IPS-11a (cell line): Measurements from ENCODE around the gene CDR2.

Experiments used
- H3K4me3 ChIP-seq: one replicate; pipeline ENCODE4 v1.5.1; 2013; ENCODE audit warnings: low read depth, low read length, control low read depth

Gene CDR2

DNA sequence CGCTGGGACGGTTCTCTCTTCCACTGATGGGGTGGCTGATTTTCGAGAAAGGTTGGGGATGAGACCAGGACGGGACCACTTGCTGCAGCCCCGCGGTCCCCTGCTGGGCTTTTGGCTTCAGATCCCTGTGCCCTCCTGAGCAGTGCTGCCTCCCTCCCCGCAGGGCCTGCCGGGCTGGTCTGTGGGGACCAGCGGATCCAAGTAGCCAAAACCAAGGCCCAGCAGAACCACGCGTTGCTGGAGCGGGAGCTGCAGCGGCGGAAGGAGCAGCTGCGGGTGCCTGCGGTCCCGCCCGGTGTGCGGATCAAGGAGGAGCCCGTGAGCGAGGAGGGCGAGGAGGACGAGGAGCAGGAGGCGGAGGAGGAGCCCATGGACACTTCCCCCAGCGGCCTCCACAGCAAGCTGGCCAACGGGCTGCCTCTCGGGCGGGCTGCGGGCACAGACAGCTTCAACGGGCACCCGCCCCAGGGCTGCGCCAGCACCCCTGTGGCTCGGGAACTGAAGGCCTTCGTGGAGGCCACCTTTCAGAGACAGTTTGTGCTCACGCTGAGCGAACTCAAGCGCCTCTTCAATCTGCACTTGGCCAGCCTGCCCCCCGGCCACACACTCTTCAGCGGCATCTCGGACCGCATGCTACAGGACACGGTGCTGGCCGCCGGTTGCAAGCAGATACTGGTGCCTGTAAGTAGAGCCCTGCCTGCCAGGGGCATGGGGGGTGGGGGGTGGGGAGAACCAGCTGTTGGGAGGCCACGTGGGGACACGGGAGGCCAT lies 48.6 kb downstream of the CDR2 start:
- H3K4me3 ChIP-seq = no peak overlapping the region

DNA sequence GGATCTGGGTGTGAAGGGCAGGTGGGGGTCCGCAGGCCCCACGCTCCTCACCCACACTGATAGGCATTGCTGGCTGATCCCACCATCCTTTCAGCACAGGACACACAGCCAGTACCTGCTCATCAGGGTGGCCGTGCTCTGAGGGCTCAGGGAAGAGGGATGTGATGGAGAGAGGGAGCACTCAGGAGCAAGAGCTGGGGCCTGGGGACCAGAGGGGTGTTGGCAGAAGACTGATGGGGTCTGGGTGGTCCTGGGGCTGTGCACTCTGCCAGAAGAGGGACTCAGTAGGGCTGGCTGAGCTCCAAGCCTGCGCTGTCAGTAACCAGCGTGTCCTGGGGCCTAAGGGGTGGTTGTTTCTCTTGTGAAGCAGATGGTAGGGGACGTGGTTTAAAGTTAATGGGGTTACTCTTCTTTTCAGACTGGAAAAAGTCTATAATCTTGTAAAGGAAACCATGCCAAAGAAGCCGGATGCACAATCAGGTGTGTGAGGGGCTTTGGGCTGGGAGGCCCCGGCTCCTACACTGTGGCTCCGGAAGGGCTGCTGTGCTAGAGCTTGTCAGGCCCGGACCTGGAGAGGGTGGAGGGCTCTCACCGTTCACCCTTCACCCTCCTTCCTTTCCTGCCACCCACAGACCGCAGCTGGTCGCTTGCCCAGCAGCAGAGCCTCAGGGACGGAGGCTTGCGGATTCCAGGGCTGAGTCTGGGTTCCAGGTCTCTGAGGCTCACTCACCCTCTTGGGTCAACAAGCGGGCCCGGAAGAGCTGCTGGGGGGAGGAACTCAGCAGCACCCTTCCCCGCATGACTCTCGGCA lies 49.4 kb downstream of the CDR2 start:
- H3K4me3 ChIP-seq = no peak overlapping the region

DNA sequence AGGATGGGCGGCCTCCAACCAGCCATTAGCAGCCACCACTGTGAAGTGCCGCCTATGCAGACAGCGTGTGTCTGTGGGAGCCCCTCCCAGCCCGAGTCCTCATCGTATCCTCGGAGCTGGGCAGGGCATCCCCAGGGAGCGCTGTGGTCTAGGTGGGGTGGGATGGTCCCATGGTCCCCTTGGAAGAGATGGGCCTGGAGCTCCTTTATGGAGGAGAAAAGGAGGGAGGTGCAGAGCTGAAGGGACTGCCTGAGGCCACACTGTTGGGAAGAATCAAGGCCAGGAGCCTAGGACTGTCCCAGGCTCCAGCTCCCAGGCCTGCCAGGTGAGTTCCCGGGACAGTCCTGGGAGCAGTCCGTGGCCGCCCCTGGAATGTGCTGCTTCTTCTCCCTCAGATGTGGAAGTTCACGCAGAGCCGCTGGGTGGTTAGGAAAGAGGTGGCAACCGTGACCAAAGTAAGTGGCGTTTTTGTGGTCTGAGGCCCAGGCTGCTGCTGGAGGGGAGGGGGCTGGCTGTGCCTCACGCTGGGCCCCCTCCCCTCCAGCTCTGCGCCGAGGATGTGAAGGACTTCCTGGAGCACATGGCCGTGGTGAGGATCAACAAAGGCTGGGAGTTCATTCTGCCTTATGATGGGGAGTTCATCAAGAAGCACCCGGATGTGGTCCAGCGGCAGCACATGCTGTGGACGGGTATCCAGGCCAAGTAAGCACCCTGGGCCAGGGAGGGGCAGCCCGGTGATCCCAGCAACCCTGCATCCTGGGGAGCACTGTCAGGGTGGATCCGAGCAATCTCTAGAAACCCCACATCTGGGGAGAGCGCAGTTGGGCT lies 50.2 kb downstream of the CDR2 start:
- no peak overlapping the region for H3K4me3 ChIP-seq

DNA sequence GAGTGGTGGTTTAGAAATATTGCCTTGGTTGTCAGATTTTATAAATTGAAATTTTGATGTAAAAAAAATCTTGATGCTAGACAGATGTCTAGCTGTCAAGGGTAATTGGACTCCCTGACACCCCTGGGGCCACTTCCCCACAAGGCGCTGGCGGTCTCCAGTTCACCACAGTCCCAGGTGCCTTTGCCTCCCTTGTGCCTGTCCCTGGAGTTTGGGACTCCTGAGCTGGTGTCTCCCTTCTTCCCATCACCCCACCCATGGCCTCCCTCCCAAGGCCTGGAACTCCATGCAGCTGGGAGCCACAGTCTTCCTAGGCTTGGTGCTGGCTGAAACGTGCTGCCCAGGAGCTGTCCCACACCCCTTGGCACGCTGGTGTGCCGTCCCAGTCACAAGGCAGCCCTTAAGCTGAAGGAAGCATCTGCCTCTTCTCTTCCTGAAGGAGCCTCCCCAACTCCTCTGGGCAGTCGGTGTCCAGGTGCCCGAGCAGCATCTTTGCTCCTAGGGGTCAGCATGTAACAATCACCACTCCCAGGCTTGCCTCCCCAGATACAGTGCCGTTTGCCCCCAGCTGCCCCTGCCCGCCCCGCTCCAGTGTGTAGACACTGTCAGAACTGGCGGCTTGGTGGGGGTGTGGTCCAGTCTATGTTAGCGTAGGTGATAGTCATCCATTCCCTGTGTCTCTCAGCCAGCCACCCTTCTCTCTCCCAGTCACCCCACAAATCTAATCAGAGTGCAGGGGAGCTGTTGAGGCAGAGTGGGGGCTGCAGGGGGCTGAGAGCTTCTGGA lies 51.1 kb downstream of the CDR2 start:
- H3K4me3 ChIP-seq = no peak overlapping the region

DNA sequence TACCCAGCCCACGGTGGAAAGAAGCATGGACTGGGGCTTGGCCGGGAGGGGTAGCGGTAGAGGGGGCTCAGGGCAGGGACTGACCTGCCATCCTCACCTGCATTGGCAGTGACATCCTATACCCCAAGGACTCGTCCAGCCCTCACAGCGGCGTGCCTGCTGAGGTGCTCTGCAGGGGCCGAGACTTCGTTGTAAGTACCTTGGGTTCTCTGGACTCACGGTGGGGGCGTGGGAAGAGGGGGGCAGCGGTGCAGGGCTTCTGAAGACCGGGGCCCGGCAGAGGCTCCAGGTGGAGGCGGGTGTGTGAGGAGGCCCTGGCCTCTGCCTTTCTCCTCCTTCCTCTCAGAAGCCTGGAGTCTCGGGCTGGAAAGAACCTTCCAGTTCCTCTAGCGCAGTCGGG lies 51.7 kb downstream of the CDR2 start:
- no peak overlapping the region for H3K4me3 ChIP-seq

DNA sequence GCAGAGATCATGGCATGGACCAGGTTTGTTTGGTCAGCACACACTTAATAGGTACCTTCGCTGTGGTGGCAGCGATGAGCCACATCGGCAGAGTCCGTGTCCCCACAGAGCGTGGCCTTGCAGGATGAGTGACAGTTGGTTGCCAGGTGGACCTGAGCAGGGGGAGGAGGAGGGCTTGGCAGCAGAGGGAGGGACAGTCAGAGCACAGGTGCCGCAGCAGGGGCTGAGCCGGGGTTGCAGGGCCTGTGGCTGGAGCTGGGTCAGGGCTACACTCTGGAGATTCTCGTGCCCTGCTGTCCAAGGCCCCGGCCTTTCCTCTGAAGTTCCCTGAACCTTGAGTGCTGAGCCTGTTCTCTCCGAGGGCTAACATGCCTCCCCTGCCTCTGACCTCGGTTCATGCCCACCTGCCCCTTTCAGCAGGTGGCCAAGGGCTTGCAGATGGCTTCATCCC lies 52.4 kb downstream of the CDR2 start:
- no peak overlapping the region for H3K4me3 ChIP-seq

DNA sequence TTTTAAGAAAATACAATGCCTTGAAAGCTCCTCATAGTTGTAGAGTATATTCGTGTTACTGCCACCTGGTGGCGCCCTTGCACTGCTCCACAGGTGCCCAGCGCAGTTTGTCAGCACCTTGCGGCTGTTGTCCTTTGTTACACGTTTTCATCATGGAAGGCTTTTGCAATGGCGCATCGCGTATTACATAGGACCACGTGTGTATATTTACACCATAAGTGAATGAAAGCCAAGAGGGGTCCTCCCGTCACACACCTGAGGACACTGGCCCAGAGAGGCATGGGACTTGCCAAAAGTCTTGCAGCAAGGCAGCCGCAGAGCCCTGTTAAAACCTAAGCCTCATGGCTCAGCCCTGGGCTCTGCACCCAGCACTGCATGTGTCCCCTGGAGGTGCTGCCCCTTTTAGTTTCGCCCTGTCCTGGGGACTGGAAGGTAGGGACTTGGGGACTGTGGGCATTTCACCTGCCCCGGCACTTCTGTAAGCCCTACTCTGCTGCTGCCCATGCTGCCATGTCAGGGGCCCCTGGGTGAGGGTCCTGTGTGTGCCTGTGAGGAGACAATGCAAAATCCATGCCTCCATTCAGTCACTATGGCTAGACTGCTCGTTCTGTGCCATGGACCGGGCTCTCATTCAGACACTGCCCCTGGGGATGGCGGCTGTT lies 52.9 kb downstream of the CDR2 start:
- H3K4me3 ChIP-seq = no peak overlapping the region

DNA sequence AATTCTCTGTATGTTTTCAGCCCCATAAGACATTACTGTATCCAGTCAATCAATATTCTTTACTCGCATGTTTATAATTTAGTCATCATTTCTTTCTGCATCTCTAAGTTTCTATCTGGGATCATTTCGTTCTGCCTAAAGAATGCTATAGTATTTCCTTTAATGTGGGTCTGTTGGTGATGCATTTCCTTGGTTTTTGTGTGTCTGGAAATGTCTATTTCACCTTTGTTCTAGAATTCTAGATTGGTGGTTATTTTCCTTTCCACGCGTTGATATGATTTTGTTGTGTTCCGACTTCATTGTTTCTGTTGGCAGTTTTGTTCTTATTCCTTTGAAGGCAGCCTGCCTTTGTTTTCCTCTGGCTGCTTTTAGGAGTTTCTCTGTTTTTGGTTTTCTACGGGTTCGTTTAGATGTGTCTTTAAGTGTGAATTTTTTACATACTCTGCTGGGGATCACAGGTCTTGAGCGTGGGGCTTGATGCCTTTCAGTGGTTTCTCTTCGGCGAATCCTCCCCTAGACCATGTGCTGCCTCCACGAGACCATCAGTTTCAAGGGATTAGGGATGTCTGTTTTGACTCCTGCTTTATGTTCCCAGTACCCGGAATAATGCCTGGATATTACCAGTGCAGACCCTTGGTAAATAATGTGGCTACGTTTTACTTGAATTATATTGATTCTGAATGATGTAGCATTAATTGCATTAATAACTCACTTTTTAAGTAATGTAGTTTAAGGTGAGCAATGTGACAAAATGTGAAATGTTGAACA lies 53.7 kb downstream of the CDR2 start:
- no peak overlapping the region for H3K4me3 ChIP-seq

DNA sequence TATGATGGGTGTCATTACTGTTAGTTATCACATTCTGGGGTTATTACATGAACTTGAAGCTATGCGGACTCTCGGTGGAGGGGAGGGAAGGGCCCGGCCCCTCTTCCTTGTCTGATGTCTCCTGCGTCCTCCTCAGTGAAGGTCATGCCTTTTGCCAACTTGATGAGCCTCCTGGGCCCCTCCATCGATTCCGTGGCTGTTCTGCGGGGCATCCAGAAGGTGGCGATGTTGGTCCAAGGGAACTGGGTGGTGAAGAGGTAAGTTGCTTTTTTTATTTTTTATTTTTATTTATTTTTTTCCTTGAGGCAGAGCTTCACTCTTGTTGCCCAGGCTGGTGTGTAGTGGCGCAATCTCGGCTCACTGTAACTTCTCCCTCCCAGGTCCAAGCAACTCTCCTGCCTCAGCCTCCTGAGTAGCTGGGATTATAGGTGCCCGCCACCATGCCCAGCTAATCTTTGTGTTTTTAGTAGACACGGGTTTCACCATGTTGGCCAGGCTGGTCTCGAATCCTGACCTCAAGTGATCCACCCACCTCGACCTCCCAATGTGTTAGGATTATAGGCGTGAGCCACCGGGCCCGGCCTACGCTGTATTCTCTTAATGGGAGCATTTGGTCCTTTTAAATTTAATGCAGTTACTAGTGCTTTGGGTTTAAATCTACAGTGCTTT lies 55.6 kb downstream of the CDR2 start:
- H3K4me3 ChIP-seq = no peak overlapping the region

DNA sequence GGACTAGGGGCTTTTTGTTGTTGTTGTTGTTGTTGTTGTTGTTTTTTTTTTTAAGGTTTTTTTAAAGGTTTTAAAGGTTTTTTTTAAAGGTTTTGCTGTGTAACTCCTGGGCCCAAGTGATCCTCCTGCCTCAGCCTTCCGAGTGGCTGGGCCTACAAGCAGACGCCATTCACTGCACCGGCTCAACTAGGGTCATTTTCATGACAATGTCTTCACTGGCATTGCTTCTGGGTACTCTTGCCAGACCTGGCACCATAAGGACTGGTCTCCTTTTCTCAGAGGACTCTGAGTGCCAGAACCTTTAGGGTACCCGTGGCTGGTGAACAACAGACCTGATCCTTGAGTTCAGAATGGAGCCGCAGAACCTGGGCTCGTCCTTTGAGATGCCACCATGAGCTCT lies 56.8 kb downstream of the CDR2 start:
- no peak overlapping the region for H3K4me3 ChIP-seq

DNA sequence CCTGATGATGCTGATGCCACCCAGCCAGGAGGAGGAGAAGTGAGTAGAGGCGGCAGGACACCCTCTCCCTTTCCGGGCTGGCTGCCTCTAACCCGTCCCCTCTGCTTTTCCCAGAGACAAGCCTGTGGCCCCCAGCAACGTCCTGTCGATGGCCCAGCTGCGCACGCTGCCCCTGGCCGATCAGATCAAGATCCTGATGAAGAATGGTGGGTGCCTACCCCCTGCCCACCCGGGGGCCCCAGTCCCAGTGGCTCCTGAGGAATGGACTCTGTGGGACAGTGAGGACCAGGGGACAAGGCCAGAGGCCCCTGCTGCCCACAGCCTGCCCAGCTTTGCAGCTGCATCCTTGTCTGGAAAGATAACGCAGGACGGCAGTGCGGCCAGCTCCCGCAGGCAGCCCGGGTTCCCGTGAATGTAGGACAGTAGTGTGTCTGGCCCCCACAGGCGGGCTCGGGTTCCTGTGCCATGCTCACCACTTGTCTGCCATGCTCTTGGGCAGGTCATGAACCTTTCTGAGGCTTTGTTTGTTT lies 57.4 kb downstream of the CDR2 start:
- no peak overlapping the region for H3K4me3 ChIP-seq

DNA sequence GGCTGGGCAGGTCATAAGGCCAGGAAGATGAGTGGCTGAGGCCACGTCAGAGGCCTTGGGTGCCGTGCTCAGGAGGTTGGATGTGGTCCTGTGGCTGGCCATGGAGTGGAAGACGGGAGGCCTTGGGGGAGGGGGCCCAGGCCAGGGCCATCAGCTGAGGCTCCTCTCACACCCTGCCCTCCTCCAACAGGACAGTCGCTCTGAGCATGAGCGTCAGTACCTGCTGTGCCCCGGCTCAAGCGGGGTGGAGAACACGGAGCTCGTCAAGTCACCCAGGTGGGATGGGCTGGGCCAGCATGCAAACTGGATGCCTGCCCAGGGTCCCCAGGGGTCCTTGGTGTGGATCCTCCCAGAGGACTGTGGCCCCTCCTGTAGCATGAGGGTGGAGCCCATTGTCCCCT lies 58.0 kb downstream of the CDR2 start:
- H3K4me3 ChIP-seq = no peak overlapping the region

DNA sequence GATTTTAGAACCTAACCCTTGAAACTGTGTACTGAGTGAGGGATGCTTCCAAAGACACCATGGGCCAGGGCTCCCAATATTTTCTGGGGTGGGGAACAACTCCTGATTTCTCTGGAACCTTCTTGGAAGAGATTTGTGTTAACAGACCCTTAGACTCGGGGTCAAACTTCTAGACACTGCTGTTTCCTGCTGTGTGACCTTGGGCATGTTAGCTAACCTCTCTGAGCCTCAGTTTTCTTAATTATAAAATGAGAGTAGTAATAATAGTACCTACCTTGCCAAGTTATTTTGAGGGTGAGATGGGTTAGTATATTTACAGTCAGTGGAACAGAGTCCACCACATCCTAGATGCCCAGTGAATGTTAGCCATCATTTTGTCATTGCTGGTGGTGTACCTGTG lies 58.4 kb downstream of the CDR2 start:
- no peak overlapping the region for H3K4me3 ChIP-seq

DNA sequence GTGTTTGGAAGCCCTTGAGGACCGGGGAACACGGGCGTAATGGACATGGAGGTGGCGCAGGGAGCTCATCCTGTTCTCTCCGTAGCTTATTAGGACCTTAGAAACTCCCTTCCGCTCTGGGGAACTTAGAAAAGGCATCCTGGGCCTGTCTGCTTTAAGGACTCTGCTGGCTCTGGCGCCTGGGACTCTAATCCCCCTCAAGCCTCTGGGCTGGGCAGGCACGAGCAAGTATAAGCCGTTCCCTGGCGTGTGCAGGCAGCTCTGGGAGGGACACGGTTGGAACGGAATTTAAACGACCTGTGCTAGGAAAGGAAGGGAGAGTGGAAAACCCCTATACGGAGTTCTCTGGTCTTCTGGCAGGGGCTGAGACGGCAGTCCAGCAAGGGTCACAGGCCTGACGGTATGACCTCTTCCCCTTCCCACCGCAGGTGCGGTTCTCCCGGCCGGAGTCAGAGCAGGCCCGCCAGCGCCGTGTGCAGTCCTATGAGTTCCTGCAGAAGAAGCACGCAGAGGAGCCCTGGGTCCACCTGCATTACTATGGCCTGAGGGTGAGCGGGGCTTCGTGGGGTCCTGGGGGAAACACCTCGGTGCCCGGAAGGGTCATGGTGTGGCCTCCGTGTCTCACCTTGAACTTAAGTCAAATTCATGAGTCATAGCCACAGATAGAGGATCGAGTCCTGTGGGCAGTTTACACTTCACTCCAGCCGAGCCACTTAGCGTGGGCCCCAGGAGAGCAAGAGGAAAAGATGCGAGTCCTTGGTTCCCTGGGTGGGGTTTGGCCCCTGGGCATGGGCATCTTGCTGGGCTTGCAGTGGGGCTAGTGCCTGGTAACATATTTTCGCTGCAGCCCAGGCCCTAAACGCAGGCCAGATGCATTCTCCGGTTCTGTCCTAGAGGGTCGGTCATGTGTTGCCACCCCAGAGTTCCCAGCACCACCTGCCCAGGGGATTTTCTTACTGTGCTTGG lies 59.5 kb downstream of the CDR2 start:
- H3K4me3 ChIP-seq = no peak overlapping the region

DNA sequence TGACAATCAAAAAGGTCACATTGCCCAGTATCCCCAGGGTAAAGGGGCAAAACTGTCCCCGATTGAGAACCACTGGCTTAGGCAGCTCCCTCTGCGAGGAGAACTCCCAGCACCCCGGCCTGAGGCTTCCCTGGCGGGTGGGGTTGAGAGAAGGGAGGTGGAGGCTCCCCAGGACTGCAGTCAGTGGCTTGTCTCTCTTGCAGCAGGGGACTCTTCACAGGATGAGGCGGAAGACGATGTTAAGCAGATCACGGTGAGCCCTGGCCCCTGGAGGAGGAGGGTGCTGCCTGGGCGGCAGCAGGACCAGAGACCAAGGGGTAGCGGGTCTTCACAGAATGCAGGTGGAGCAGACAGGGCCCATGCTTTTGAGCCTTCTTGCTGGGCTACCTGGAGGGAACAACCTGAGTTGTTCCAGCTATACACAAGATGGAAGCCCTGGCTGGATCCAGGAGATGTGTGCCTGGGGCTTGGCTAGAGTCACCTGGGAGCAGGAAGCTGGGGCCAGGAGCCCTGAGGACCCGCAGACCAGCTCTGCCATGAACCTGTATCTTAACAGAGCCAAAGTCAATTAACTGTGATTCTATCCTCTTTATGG lies 60.4 kb downstream of the CDR2 start:
- H3K4me3 ChIP-seq = no peak overlapping the region

DNA sequence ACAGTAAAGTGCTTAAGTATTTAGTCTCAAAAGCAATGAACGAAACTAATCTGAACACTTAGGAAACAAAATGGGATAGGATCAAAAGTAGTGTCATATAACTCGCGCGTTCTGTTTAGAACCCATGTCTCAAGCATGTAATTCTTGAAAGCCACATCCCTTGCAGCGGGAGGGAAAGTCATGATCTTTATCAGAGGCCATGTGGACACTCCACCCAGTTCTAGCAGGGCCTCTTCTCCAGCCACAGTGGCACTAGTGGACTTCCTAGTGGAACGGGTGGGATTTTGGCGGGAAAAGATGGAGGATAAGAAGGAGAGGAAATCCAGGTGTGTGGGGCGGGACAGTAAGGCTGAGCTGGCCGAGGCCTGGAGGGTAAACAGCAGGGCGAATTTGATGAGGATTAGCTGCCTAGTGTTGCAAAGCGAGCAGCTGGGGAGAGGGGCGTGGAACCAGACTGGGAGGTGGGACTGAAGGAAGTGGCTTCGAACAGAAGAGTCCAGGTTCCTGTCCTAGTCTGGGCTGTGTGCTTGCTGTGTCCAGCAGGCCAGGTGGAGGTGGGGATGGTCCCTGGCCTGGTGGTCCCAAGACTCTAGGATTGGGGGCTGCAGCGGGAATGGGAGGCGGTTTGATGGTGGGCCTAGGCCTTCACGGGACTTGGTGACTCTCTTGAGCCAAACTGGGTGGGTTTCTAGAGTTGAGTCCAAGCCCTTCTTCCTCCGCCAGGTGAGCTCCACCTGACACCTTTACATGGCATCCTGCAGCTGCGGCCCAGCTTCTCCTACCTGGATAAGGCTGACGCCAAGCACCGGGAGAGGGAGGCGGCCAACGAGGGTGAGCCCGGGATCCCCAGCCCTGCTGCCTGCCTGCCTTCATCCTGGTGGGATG lies 61.3 kb downstream of the CDR2 start:
- no peak overlapping the region for H3K4me3 ChIP-seq
